Amniotic epithelial cell (primary cell): ENCODE results near the gene SGPL1.

Experiments used
- DNase-seq: peaks from one replicate; pipeline ENCODE4 v3.0.0-alpha.2; 2010; ENCODE audit warnings: low read depth

The SGPL1 gene

GRCh38 chr10:70811881-70812280 is 3.9 kb upstream of the SGPL1 start:
- no peak for DNase-seq

GRCh38 chr10:70812814-70813213 is 2.9 kb upstream of the SGPL1 start:
- DNase-seq: no peak

DNA sequence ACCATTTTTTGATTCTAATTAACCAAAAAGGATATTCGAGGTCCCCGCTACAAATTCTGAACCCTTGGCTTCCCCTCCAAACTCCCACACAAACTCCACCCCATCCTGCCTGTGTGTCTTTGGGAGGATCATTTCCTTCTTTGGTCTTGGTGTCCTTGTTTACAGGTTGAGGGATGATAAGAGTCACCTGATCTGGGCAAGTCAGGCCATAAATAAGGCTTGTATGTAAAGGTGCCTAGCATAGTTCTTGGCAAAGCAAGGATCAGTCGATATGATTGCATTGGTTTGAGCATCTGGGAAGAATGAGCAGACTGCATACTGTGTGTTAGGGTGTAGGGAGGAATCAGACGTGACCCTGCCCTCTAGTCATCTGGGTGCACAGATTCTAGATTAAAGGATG is 1.6 kb upstream of the SGPL1 start:
- DNase-seq: no peak

DNA sequence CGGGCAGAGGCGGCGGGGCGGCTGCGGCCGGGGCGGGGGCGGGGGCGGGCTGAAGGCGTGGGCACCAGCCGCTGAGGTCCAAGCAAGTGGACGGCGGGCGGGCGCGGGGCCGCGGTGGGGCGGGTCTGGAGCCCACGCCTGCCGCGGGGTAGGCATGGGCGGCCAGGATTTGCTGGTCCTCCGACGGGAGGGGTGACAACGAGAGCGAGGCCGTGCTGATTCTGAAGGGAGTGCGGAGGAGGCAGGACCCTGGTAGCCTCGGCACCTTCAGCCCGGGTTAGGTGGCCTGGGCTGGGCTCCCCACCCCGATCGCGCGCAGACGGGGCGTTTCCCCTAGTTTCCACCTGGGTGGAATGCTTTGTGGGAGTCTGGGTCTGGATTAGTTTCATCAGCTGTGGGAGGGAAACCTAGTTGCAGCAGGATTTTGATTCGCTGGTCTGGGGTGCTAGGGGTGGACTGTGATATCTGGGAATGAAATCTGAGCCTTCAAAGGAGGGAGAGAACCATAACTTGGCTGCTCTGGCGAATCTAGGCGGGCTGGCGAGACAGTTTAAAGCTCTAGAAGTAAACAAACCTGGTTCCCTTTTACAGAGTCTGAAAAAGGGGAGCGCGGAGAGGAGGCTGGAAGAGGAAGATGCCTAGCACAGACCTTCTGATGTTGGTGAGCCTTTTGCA is 609 bp downstream of the SGPL1 start:
- DNase-seq: peak; percentile 95

DNA sequence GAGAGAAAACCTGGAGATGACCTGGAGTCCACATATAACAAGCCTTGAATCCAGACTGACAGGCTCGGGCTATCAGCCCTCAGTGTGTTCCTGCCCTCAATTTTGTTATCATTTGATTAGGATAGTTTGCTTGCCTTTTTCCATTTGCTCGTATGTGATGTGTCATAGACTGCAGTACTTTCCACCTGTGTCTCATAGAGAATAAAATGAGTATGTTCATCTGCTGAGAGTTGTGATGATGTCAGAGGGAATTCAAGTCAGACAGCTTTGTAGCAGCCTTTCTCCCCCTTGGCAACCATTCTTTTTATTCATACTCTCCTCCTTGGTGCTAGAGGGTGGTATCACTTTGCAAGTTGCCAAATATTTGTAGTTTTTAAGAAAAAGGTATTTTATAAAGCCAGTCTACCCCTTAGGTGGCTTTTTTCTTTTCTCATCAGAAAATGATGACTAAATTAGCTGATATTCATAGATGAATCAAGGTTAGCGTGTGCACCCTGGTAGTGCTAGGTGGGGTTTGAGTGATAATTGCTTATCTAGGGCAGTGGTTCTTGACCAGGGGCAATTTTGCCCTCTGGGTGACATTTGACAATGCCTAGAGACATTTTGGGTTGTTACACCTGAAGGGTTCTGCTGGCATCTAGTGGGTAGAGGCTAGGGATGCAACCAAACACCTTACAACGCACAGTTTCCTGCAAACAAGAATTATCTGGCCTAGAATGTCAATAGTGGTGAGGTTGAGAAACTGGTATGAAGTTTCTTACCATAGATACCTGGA is 5.4 kb downstream of the SGPL1 start:
- DNase-seq: no peak

GRCh38 chr10:70822076-70822820 is 6.5 kb downstream of the SGPL1 start:
- DNase-seq: no peak

DNA sequence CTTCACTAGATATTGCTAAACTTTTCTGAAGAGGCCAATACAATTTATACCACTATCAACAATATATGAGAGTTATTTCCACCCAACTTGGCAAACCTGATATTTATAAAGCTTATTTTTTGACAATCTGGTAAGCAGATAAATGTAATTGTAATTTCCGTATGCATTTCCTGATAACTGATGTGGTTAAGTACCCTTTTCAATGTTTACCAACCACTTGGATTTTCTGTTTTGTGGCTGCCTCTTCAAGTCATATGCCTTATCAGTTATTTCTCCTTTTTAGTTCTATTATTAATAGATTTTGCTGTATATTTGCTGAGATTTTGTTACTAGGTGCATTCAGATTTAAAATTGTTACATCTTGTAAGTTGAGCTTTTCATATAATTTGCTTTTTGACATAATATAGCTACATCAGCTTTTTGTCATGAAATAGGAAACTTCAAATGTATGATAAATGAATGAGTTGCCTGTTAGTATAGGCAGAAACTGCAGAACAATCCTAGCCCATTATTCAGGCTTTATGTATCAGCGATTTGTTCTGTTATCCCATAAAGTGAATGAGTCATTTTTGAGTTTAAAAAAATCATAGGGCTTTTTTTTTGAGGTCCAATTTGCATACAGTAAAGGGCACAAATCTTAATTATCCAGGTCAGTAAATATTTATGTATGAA is 11.5 kb downstream of the SGPL1 start:
- DNase-seq: no peak

DNA sequence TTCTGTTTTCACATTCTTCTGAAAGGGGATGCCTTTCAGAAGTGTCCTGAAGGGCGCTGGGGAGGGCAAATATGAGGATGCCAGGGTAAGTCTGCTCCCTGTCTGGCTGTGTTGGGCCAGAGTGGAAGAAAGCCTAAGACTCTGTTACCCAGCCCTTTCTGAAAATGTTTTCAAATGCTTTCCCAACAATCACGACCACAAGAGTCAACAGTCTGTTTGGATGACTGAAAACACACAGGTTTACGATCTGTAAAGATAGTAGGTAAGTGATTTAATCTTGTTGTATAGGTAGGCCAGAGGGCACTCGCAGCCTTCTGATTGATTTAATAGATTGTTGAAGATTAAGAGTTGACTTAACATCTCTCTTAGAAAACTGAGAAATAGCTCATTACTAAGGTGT is 13.2 kb downstream of the SGPL1 start:
- DNase-seq: no peak

DNA sequence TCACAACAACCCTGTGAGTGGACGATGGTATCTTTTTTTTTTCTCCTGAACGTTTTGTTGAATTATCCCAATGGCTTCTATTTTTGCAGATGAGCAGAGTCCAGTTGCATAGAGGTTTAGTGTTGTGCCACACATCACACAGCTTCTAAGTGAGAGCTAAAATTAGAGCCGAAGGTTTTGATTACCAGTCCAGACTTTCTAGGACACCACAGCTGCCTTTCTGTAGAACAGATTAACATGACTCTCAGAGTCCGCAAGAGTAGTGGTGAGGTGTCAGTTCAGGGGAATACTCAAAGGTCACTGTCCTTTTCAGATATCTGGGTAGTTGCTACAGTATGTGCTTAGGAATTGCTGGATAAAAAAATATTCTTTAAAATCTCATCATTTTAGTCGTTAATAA is 13.8 kb downstream of the SGPL1 start:
- DNase-seq: no peak

- no peak for DNase-seq
Measured at GRCh38 chr10:70830164-70830563, 14.4 kb downstream of the SGPL1 start.

- peak; percentile 70 for DNase-seq
Measured at GRCh38 chr10:70832221-70832620, 16.5 kb downstream of the SGPL1 start.

GRCh38 chr10:70832852-70833528 is 17.2 kb downstream of the SGPL1 start:
- DNase-seq: peak; percentile 98

- no peak for DNase-seq
Measured at GRCh38 chr10:70833601-70834000, 17.9 kb downstream of the SGPL1 start.

DNA sequence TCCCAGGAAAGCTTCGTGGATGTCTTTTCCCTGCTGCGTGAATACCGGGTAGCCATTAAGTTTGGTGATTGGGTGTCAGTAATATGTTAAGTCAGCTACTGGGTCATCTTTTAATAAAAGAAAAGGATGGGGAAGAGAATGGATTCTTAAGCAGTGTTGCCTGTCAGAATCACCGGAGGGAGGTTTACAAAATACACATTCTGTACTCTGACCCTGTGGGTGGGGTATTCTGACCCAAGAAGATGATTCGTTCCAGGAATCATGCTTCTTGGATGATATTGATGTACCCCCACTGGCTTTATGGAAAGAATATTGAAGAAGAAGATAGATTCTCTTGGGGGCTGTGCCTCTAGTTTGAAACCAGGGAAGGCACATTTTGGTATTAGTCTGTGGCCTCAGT is 18.3 kb downstream of the SGPL1 start:
- no peak for DNase-seq

- DNase-seq: no peak
Measured at GRCh38 chr10:70834441-70835151, 18.8 kb downstream of the SGPL1 start.

DNA sequence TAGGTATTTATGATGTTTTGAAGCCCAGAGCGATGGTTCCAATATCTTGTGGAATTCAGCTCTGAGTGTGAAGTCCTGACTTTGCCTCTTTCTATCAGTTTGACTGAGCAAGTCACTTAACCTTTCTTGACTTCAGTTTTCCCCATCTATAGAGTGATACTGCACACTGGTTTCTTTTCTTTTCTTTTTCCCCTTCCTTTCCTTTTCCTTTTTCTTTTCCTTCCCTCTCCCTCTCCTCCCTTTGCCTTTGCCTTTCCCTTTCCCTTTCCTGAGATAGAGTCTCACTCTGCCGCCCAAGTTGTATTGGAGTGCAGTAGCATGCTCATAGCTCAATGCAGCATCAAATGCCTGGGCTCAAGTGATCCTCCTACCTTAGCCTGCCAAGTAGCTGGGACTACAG is 20.6 kb downstream of the SGPL1 start:
- no peak for DNase-seq

DNA sequence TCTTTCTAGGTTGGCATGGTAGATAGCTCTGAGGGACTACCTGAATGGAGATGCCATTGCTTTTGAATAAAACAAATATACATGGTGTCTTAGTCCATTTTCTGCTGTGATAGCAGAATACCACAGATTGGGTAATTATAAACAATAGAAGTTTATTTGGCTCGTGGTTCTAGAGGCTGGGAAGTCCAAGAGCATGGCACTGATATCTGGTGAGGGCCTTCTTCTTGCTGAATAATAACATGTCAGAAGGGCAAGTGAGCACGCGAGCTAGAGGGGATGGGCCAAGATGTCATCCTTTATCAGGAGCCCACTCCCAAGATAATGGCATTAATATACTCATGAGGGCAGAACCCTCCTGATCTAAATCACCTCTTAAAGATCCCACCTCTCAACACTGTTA is 21.9 kb downstream of the SGPL1 start:
- no peak for DNase-seq

DNA sequence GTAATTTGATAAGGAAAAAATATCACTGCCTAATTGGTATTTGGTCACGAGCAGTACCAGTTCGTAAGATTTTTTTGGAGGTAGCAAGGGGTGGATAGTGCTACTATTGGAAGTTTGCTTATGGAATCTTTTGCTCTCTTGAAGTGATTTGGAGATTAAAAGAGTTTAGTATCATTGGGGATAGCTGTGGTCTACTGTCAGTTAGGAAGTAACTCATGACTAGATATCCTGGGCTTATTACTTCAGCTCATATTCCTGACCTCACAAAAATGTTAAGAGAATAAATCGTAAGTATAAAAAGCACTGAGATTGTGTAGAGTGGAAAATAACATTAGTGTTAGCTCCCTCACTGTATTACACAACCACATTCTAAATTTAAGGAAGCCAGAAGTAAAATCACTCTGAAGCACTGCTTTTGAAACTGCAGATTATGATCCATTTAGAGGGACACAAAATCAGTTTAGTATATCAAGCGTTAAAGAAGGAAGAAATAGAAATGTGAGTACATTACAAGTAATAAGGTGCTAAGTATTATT is 22.6 kb downstream of the SGPL1 start:
- peak; percentile 47 for DNase-seq

DNA sequence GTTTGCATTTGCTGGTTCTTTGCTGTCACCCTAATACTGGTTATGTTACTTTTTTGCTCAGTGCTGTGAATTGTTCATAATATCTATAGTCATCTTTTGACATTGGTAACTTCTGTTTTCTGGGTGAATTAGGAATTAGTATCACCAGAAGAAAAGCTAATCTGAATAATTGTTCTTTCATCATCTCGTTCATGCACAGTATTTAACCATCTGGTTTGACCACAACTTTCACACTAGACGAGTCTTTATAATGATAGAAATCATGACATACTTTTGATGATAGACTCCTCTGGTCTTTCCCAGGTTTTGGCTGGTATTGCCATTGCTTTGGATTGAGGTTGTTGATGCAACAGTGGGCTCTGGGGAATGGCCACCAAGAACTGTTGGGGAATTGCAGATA is 25.1 kb downstream of the SGPL1 start:
- DNase-seq: no peak

DNA sequence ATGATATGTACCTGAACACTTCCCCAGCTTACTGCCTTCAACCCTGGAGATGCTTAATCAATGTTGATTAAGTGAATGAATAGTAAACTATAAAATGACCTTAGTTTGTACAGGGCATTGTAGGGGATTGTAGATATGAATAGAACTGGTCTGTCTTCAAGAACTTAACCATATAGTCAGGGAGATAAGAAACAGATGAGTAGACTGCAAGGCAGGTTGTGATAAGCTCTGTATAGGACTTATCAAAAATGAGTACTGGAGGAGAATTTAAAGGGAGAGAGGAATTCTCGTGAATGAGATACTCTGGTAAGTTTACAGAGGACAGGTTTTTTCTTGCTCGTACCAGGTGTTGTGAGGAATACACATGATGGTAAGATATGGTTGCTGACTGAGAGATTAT is 27.6 kb downstream of the SGPL1 start:
- no peak for DNase-seq
